C1 segment of cervical spinal cord (tissue), 14 donors: ENCODE measurements around the gene ADIPOR1.

Experiments used
- DNase-seq, 14 donors: peaks; one replicate each; lab custom pipeline; 2025; lab: John Stamatoyannopoulos, UW

Gene ADIPOR1

GRCh38 chr1:202972046-202972445, 13.9 kb upstream of the ADIPOR1 start:
- no peak for DNase-seq

- peak in 8 of 14 donors; percentile 5 to 48 (median 24) for DNase-seq
Observed at GRCh38 chr1:202968895-202969295, 10.8 kb upstream of the ADIPOR1 start.

GRCh38 chr1:202968351-202968750, 10.2 kb upstream of the ADIPOR1 start:
- DNase-seq: no peak

GRCh38 chr1:202967684-202968281, 9.7 kb upstream of the ADIPOR1 start:
- DNase-seq: peak in 4 of 14 donors; percentile 8 to 42 (median 24)

- no peak for DNase-seq
Observed at GRCh38 chr1:202966006-202966898, 8.1 kb upstream of the ADIPOR1 start.

- DNase-seq: no peak
Observed at GRCh38 chr1:202965422-202965821, 7.3 kb upstream of the ADIPOR1 start.

- DNase-seq: no peak
Observed at GRCh38 chr1:202964791-202965410, 6.8 kb upstream of the ADIPOR1 start.

- DNase-seq: no peak
Observed at GRCh38 chr1:202961220-202961880, 3.2 kb upstream of the ADIPOR1 start.

- no peak for DNase-seq
Observed at GRCh38 chr1:202959276-202959620, 1.1 kb upstream of the ADIPOR1 start.

GRCh38 chr1:202958544-202959275, 598 bp upstream of the ADIPOR1 start:
- no peak for DNase-seq

- DNase-seq: no peak
Observed at GRCh38 chr1:202956969-202957368, 1.1 kb downstream of the ADIPOR1 start.

GRCh38 chr1:202954057-202954745, 3.9 kb downstream of the ADIPOR1 start:
- no peak for DNase-seq

- no peak for DNase-seq
Observed at GRCh38 chr1:202953392-202953791, 4.7 kb downstream of the ADIPOR1 start.

GRCh38 chr1:202952818-202953217, 5.3 kb downstream of the ADIPOR1 start:
- peak in 4 of 14 donors; percentile 5 to 18 (median 12) for DNase-seq

GRCh38 chr1:202952099-202952498, 6.0 kb downstream of the ADIPOR1 start:
- no peak for DNase-seq

- no peak for DNase-seq
Observed at GRCh38 chr1:202951437-202951836, 6.7 kb downstream of the ADIPOR1 start.

GRCh38 chr1:202945483-202945882, 12.6 kb downstream of the ADIPOR1 start:
- DNase-seq: no peak

- no peak for DNase-seq
Observed at GRCh38 chr1:202944438-202944921, 13.6 kb downstream of the ADIPOR1 start.

- DNase-seq: no peak
Observed at GRCh38 chr1:202942426-202942825, 15.7 kb downstream of the ADIPOR1 start.

GRCh38 chr1:202941372-202941771, 16.7 kb downstream of the ADIPOR1 start:
- no peak for DNase-seq

GRCh38 chr1:202940561-202940960, 17.6 kb downstream of the ADIPOR1 start:
- no peak for DNase-seq
